NT2/D1 (cell line): ENCODE results near the gene GSTM4.

Source experiments
- DNase-seq: peaks from one replicate; pipeline ENCODE4 v3.0.0-alpha.2; 2011; ENCODE audit warnings: low read depth, low spot score
- H3K27me3 ChIP-seq: 2 replicates; pipeline ENCODE4 v1.6.0; 2011; ENCODE audit warnings: mild to moderate bottlenecking; ENCODE audit not compliant: insufficient read length, insufficient read depth
- H3K36me3 ChIP-seq: 2 replicates; pipeline ENCODE4 v1.6.1; 2011; ENCODE audit warnings: mild to moderate bottlenecking, low read length, mixed read lengths; ENCODE audit not compliant: insufficient read depth, insufficient read length
- H3K4me1 ChIP-seq: 2 replicates; pipeline ENCODE4 v1.5.1; 2011; ENCODE audit not compliant: insufficient read depth, insufficient read length
- H3K4me3 ChIP-seq: 2 replicates; pipeline ENCODE4 v1.5.1; 2011; ENCODE audit warnings: low read depth; ENCODE audit not compliant: insufficient read length
- H3K9ac ChIP-seq: 2 replicates; pipeline ENCODE4 v1.6.0; 2011; ENCODE audit warnings: low read depth; ENCODE audit not compliant: insufficient read length
- H3K9me3 ChIP-seq: 2 replicates; pipeline ENCODE4 v1.5.1; 2011; ENCODE audit warnings: mild to moderate bottlenecking, low read length; ENCODE audit not compliant: insufficient read depth
- SUZ12 ChIP-seq: IDR thresholded peaks from 2 replicates; pipeline ENCODE4 v1.6.1; 2011; ENCODE audit not compliant: insufficient read length, insufficient read depth; ENCODE audit errors: extremely low read depth
- YY1 ChIP-seq: IDR thresholded peaks from 2 replicates; pipeline ENCODE4 v1.6.1; 2011; ENCODE audit not compliant: insufficient read length, insufficient read depth
- ZNF274 ChIP-seq: IDR thresholded peaks from 2 replicates; pipeline ENCODE4 v1.6.1; 2011; ENCODE audit warnings: mild to moderate bottlenecking, low read depth, low read length

The GSTM4 gene

GRCh38 chr1:109630081-109630897 is 25.6 kb upstream of the GSTM4 start:
- DNase-seq, result no peak
- no peaks in the 10 kb centered on the region for H3K27me3 ChIP-seq
- H3K4me1 ChIP-seq, result peaks cover 16% of the 10 kb centered on the region
- H3K4me3 ChIP-seq, result no peak overlapping the region
- H3K36me3 ChIP-seq, result peaks cover 71% of the 10 kb centered on the region
- TF ChIP-seq ZNF274, result no peak
- TF ChIP-seq SUZ12, result no peak
- no peak for TF ChIP-seq YY1
- H3K9me3 ChIP-seq, result no peaks in the 10 kb centered on the region
- H3K9ac ChIP-seq, result peak overlapping the region; percentile 12

- no peak for TF ChIP-seq SUZ12
- no peak for TF ChIP-seq ZNF274
- no peak for TF ChIP-seq YY1
- peaks cover 13% of the 10 kb centered on the region for H3K4me1 ChIP-seq
- peaks cover 65% of the 10 kb centered on the region for H3K36me3 ChIP-seq
- no peak for DNase-seq
- H3K9ac ChIP-seq, result peak overlapping the region; percentile 12
- no peaks in the 10 kb centered on the region for H3K27me3 ChIP-seq
- no peak overlapping the region for H3K4me3 ChIP-seq
- no peaks in the 10 kb centered on the region for H3K9me3 ChIP-seq
Measured at GRCh38 chr1:109630898-109631512, 24.9 kb upstream of the GSTM4 start.

GRCh38 chr1:109631513-109632505 is 24.1 kb upstream of the GSTM4 start:
- Histone ChIP-seq H3K36me3 (peaks cover 57% of the 10 kb centered on the region), H3K9ac (peak overlapping the region; percentile 37), H3K4me3 (no peak overlapping the region), H3K9me3 (no peaks in the 10 kb centered on the region), H3K27me3 (no peaks in the 10 kb centered on the region), H3K4me1 (peaks cover 17% of the 10 kb centered on the region)
- TF ChIP-seq SUZ12 (no peak), ZNF274 (no peak), YY1 (no peak)
- DNase-seq, result no peak

- H3K27me3 ChIP-seq, result no peaks in the 10 kb centered on the region
- no peak for TF ChIP-seq ZNF274
- TF ChIP-seq SUZ12, result no peak
- TF ChIP-seq YY1, result no peak
- peaks cover 47% of the 10 kb centered on the region for H3K36me3 ChIP-seq
- H3K4me3 ChIP-seq, result no peak overlapping the region
- no peaks in the 10 kb centered on the region for H3K9me3 ChIP-seq
- H3K9ac ChIP-seq, result peak overlapping the region; percentile 33
- DNase-seq, result no peak
- H3K4me1 ChIP-seq, result peaks cover 18% of the 10 kb centered on the region
Measured at GRCh38 chr1:109632671-109633346, 23.1 kb upstream of the GSTM4 start.

- Histone ChIP-seq H3K9ac (no peak overlapping the region), H3K9me3 (no peaks in the 10 kb centered on the region), H3K4me3 (no peak overlapping the region), H3K36me3 (peaks cover 32% of the 10 kb centered on the region), H3K4me1 (peaks cover 18% of the 10 kb centered on the region), H3K27me3 (no peaks in the 10 kb centered on the region)
- no peak for DNase-seq
- TF ChIP-seq SUZ12 (no peak), YY1 (no peak), ZNF274 (no peak)
Measured at GRCh38 chr1:109634292-109634691, 21.6 kb upstream of the GSTM4 start.

- Histone ChIP-seq H3K9ac (no peak overlapping the region), H3K27me3 (no peaks in the 10 kb centered on the region), H3K9me3 (no peaks in the 10 kb centered on the region), H3K4me1 (peaks cover 25% of the 10 kb centered on the region), H3K4me3 (no peak overlapping the region), H3K36me3 (peaks cover 25% of the 10 kb centered on the region)
- TF ChIP-seq ZNF274, result no peak
- TF ChIP-seq YY1, result no peak
- no peak for TF ChIP-seq SUZ12
- no peak for DNase-seq
Measured at GRCh38 chr1:109634771-109635750, 20.8 kb upstream of the GSTM4 start.
